SU-DHL-6 (cell line): Measurements from ENCODE around the gene SLC37A3.
"Not testable (repeated sequence)": the region's sequence is repeated elsewhere in the genome, so short reads cannot be mapped to it uniquely, and the experiment has no call there.

Experiments
- H2AFZ ChIP-seq: fragments of 200-600 bp; sonication (generic); 2 replicates; pipeline ENCODE4 v1.6.1; 2014; ENCODE audit warnings: low read depth, mild to moderate bottlenecking, moderate library complexity, mixed read lengths, antibody characterized with exemption, low read length; ENCODE audit not compliant: severe bottlenecking
- H3F3A ChIP-seq: fragments of 200-600 bp; shearing (Covaris generic); 2 replicates; pipeline ENCODE4 v1.6.0; 2016; ENCODE audit warnings: antibody characterized with exemption, mild to moderate bottlenecking; ENCODE audit not compliant: insufficient read depth
- H3K27ac ChIP-seq: fragments of 200-600 bp; sonication (generic); 2 replicates; pipeline ENCODE4 v1.5.1; 2016; ENCODE audit warnings: low read depth, mild to moderate bottlenecking, low read length, moderate library complexity, mixed read lengths
- H3K27me3 ChIP-seq: fragments of 200-600 bp; sonication (generic), shearing (Covaris generic); 2 replicates; pipeline ENCODE4 v1.6.0; 2014; ENCODE audit warnings: mild to moderate bottlenecking, low read length
- H3K36me3 ChIP-seq: fragments of 200-600 bp; sonication (generic); 2 replicates; pipeline ENCODE4 v1.6.1; 2014; ENCODE audit warnings: mild to moderate bottlenecking, low read length, mixed read lengths
- H3K4me2 ChIP-seq: fragments of 300-600, 200-600 bp; shearing (Covaris generic), sonication (generic); 2 replicates; pipeline ENCODE4 v1.6.0; 2014; ENCODE audit warnings: low read length, low read depth, mild to moderate bottlenecking; ENCODE audit not compliant: poor library complexity, severe bottlenecking
- H3K4me3 ChIP-seq: fragments of 200-600 bp; sonication (generic); 2 replicates; pipeline ENCODE4 v1.5.1; 2014; ENCODE audit warnings: antibody characterized with exemption, low read length, mild to moderate bottlenecking, mixed read lengths; ENCODE audit not compliant: insufficient read depth, poor library complexity, severe bottlenecking
- H3K79me2 ChIP-seq: fragments of 200-600 bp; sonication (generic); 2 replicates; pipeline ENCODE4 v1.6.1; 2014; ENCODE audit warnings: mild to moderate bottlenecking, low read length, moderate library complexity; ENCODE audit not compliant: insufficient read depth
- H3K9ac ChIP-seq: fragments of 200-600 bp; sonication (generic); 2 replicates; pipeline ENCODE4 v1.7.0; 2014; ENCODE audit warnings: mild to moderate bottlenecking, low read length
- H3K9me2 ChIP-seq: fragments of 200-600 bp; sonication (generic); replicated peaks from 2 replicates; pipeline ENCODE4 v1.6.1; 2014; ENCODE audit warnings: low read length; ENCODE audit not compliant: insufficient read depth
- H3K9me3 ChIP-seq: fragments of 200-600 bp; sonication (generic); 2 replicates; pipeline ENCODE4 v1.6.1; 2014; ENCODE audit warnings: low read length, mixed read lengths; ENCODE audit not compliant: insufficient read depth
- H4K20me1 ChIP-seq: fragments of 200-600 bp; sonication (generic); 2 replicates; pipeline ENCODE4 v1.6.1; 2014; ENCODE audit warnings: low read depth, mild to moderate bottlenecking, antibody characterized with exemption, low read length, moderate library complexity, mixed read lengths
- CTCF ChIP-seq: fragments of 200-600 bp; sonication (generic); IDR thresholded peaks from one replicate; pipeline ENCODE4 v1.5.1; 2017; ENCODE audit warnings: antibody characterized with exemption, mild to moderate bottlenecking, low read length, moderate library complexity; ENCODE audit not compliant: insufficient read depth, poor library complexity, severe bottlenecking
- EZH2phosphoT487 ChIP-seq: fragments of 200-600 bp; sonication (generic), shearing (Covaris generic); conservative IDR thresholded peaks from 2 replicates; pipeline ENCODE4 v1.6.1; 2018; ENCODE audit warnings: mild to moderate bottlenecking, antibody characterized with exemption, low read length, moderate library complexity, mixed read lengths

The SLC37A3 gene

GRCh38 chr7:140421521-140421920 lies 23.2 kb upstream of the SLC37A3 start:
- no peaks in the 10 kb centered on the region for H3K9me3 ChIP-seq
- no peaks in the 10 kb centered on the region for H3K79me2 ChIP-seq
- H3F3A ChIP-seq: no peaks in the 10 kb centered on the region
- no peak overlapping the region for H3K27ac ChIP-seq
- H3K36me3 ChIP-seq: no peaks in the 10 kb centered on the region
- no peak overlapping the region for H2AFZ ChIP-seq
- no peaks in the 10 kb centered on the region for H4K20me1 ChIP-seq
- H3K9ac ChIP-seq: no peak overlapping the region
- no peaks in the 10 kb centered on the region for H3K27me3 ChIP-seq
- TF ChIP-seq CTCF (no peak), EZH2phosphoT487 (no peak)
- H3K4me2 ChIP-seq: no peak overlapping the region
- H3K4me3 ChIP-seq: no peak overlapping the region
- H3K9me2 ChIP-seq: no peaks in the 10 kb centered on the region

- no peaks in the 10 kb centered on the region for H3F3A ChIP-seq
- H3K79me2 ChIP-seq: no peaks in the 10 kb centered on the region
- no peaks in the 10 kb centered on the region for H3K27me3 ChIP-seq
- no peak overlapping the region for H3K4me2 ChIP-seq
- H3K27ac ChIP-seq: no peak overlapping the region
- H4K20me1 ChIP-seq: no peaks in the 10 kb centered on the region
- TF ChIP-seq CTCF: no peak
- no peak for TF ChIP-seq EZH2phosphoT487
- no peaks in the 10 kb centered on the region for H3K9me3 ChIP-seq
- no peak overlapping the region for H3K9ac ChIP-seq
- H3K36me3 ChIP-seq: no peaks in the 10 kb centered on the region
- no peak overlapping the region for H3K4me3 ChIP-seq
- H3K9me2 ChIP-seq: no peaks in the 10 kb centered on the region
- no peak overlapping the region for H2AFZ ChIP-seq
These were observed 20.3 kb upstream of the SLC37A3 start for GRCh38 chr7:140418653-140419052.

GRCh38 chr7:140418156-140418472 lies 19.8 kb upstream of the SLC37A3 start:
- not testable (repeated sequence) for H3K4me2 ChIP-seq, H3K79me2 ChIP-seq, H3K9ac ChIP-seq, H2AFZ ChIP-seq, H3K9me2 ChIP-seq, H3K4me3 ChIP-seq, H3K27me3 ChIP-seq, H3F3A ChIP-seq, H3K27ac ChIP-seq, H3K9me3 ChIP-seq, H3K36me3 ChIP-seq, H4K20me1 ChIP-seq

GRCh38 chr7:140417456-140418155 lies 19.3 kb upstream of the SLC37A3 start:
- Histone ChIP-seq H3K27me3 (no peaks in the 10 kb centered on the region), H3K9me2 (no peaks in the 10 kb centered on the region), H2AFZ (no peak overlapping the region), H3K4me2 (no peak overlapping the region), H3K27ac (no peak overlapping the region), H3K9ac (no peak overlapping the region), H3K4me3 (no peak overlapping the region), H3K36me3 (no peaks in the 10 kb centered on the region), H3F3A (no peaks in the 10 kb centered on the region), H3K9me3 (no peaks in the 10 kb centered on the region), H3K79me2 (no peaks in the 10 kb centered on the region), H4K20me1 (no peaks in the 10 kb centered on the region)
- no peak for TF ChIP-seq EZH2phosphoT487
- no peak for TF ChIP-seq CTCF
